HEK293 (cell line): Measurements from ENCODE around the gene CDCA5.

ENCODE experiments used
- CTCF ChIA-PET: fragments of 350-600 bp; formaldehyde crosslinking; extraction: SDS; loops from one replicate; lab custom pipeline; 2021; ENCODE audit warnings: antibody characterized with exemption; lab: Yijun Ruan, JAX
- POLR2A ChIA-PET: fragments of 300-600 bp; formaldehyde crosslinking; extraction: SDS; loops from one replicate; lab custom pipeline; 2020; ENCODE audit warnings: antibody characterized with exemption, inconsistent platforms; lab: Yijun Ruan, JAX
- H3K27ac ChIP-seq: fragments of 200-500 bp; sonication (Bioruptor generic); 2 replicates; pipeline ENCODE4 v1.5.1; 2014; ENCODE audit warnings: low read depth, low read length, control low read depth, inconsistent platforms; ENCODE audit errors: extremely low read depth
- H3K36me3 ChIP-seq, 2 experiments: fragments of 200-500 bp in 1 of 2; sonication (Bioruptor generic) in 1 of 2; 1 replicate in 1 of 2; 2 replicates in 1 of 2; pipeline ENCODE4 v1.5.1; 2014 to 2017; ENCODE audit warnings: inconsistent platforms in 2 of 2, low read length in 2 of 2; ENCODE audit not compliant: control insufficient read depth in 2 of 2, insufficient read depth in 1 of 2
- H3K4me1 ChIP-seq: fragments of 200-500 bp; sonication (Bioruptor generic); 2 replicates; pipeline ENCODE4 v1.5.1; 2014; ENCODE audit warnings: mild to moderate bottlenecking, low read length, inconsistent platforms; ENCODE audit not compliant: control insufficient read depth, insufficient read depth
- H3K4me3 ChIP-seq: 2 replicates; pipeline ENCODE4 v1.5.1; 2011; ENCODE audit warnings: low read depth, mild to moderate bottlenecking, control low read depth, low read length, moderate library complexity
- H3K9me3 ChIP-seq: fragments of 200-500 bp; sonication (Bioruptor generic); 2 replicates; pipeline ENCODE4 v1.5.1; 2014; ENCODE audit warnings: low read depth, low read length, inconsistent platforms; ENCODE audit not compliant: control insufficient read depth, insufficient read depth
- GFI1B ChIP-seq: fragments of 450-650 bp; formaldehyde crosslinking; IDR thresholded peaks from 2 replicates; pipeline ENCODE4 v1.5.1; 2016; ENCODE audit warnings: missing biosample characterization, missing genetic modification characterization
- HOXD13 ChIP-seq: sonication (generic); formaldehyde crosslinking; IDR thresholded peaks from 2 replicates; pipeline ENCODE4 v1.8.0; 2022; ENCODE audit warnings: missing genetic modification reagents, borderline replicate concordance
- KLF10 ChIP-seq: fragments of 450-650 bp; IDR thresholded peaks from 2 replicates; pipeline ENCODE4 v1.5.1; 2018; ENCODE audit warnings: missing biosample characterization, mild to moderate bottlenecking, missing genetic modification characterization
- KLF8 ChIP-seq: fragments of 450-650 bp; formaldehyde crosslinking; IDR thresholded peaks from 2 replicates; pipeline ENCODE4 v1.5.1; 2016; ENCODE audit warnings: missing biosample characterization, missing genetic modification characterization
- PATZ1 ChIP-seq: fragments of 450-650 bp; formaldehyde crosslinking; IDR thresholded peaks from 2 replicates; pipeline ENCODE4 v1.5.1; 2016; ENCODE audit warnings: missing biosample characterization, missing genetic modification characterization
- SALL2 ChIP-seq: fragments of 450-650 bp; formaldehyde crosslinking; IDR thresholded peaks from 2 replicates; pipeline ENCODE4 v1.5.0; 2017; ENCODE audit warnings: missing biosample characterization, mild to moderate bottlenecking, missing genetic modification characterization, borderline replicate concordance
- YY1 ChIP-seq: fragments of 450-650 bp; formaldehyde crosslinking; IDR thresholded peaks from 2 replicates; pipeline ENCODE4 v1.5.1; 2018; ENCODE audit warnings: missing biosample characterization, missing genetic modification characterization
- ZBTB17 ChIP-seq: fragments of 450-650 bp; formaldehyde crosslinking; IDR thresholded peaks from 2 replicates; pipeline ENCODE4 v1.5.1; 2016; ENCODE audit warnings: missing biosample characterization, missing genetic modification characterization
- ZEB2 ChIP-seq: fragments of 450-650 bp; formaldehyde crosslinking; IDR thresholded peaks from 2 replicates; pipeline ENCODE4 v1.5.1; 2016; ENCODE audit warnings: missing biosample characterization, missing genetic modification characterization
- ZNF10 ChIP-seq: fragments of 450-650 bp; formaldehyde crosslinking; IDR thresholded peaks from 2 replicates; pipeline ENCODE4 v1.5.1; 2017; ENCODE audit warnings: missing biosample characterization, missing genetic modification characterization
- ZNF140 ChIP-seq: fragments of 450-650 bp; formaldehyde crosslinking; IDR thresholded peaks from 2 replicates; pipeline ENCODE4 v1.5.1; 2016; ENCODE audit warnings: missing biosample characterization, missing genetic modification characterization
- ZNF169 ChIP-seq: fragments of 450-650 bp; formaldehyde crosslinking; IDR thresholded peaks from 2 replicates; pipeline ENCODE4 v1.5.1; 2016; ENCODE audit warnings: missing biosample characterization, missing genetic modification characterization
- ZNF19 ChIP-seq: fragments of 450-650 bp; formaldehyde crosslinking; IDR thresholded peaks from 2 replicates; pipeline ENCODE4; 2016; ENCODE audit warnings: missing biosample characterization, missing genetic modification characterization, low read depth
- ZNF248 ChIP-seq: fragments of 450-650 bp; formaldehyde crosslinking; IDR thresholded peaks from 2 replicates; pipeline ENCODE4 v1.5.1; 2017; ENCODE audit warnings: missing biosample characterization, missing genetic modification characterization
- ZNF433 ChIP-seq: fragments of 450-650 bp; formaldehyde crosslinking; IDR thresholded peaks from 2 replicates; pipeline ENCODE4 v1.5.1; 2016; ENCODE audit warnings: missing biosample characterization, missing genetic modification characterization, low read depth
- ZNF658 ChIP-seq: fragments of 450-650 bp; formaldehyde crosslinking; IDR thresholded peaks from 2 replicates; pipeline ENCODE4; 2016; ENCODE audit warnings: missing biosample characterization, missing genetic modification characterization
- ZNF76 ChIP-seq: fragments of 450-650 bp; formaldehyde crosslinking; IDR thresholded peaks from 2 replicates; pipeline ENCODE4; 2016; ENCODE audit warnings: low read depth, missing biosample characterization, missing genetic modification characterization, borderline replicate concordance
- ZNF791 ChIP-seq: fragments of 450-650 bp; formaldehyde crosslinking; IDR thresholded peaks from 2 replicates; pipeline ENCODE4 v1.5.1; 2016; ENCODE audit warnings: missing biosample characterization, missing genetic modification characterization
- ZSCAN16 ChIP-seq: fragments of 450-650 bp; formaldehyde crosslinking; IDR thresholded peaks from 2 replicates; pipeline ENCODE4 v1.5.1; 2016; ENCODE audit warnings: missing biosample characterization, missing genetic modification characterization
- TF ChIP-seq, protein P1 (sequence below): fragments of 450-650 bp; formaldehyde crosslinking; IDR thresholded peaks from 2 replicates; pipeline ENCODE4 v1.5.0; 2017; ENCODE audit warnings: missing biosample characterization, missing genetic modification characterization, borderline replicate concordance
- TF ChIP-seq, protein P2 (sequence below): fragments of 450-650 bp; formaldehyde crosslinking; IDR thresholded peaks from 2 replicates; pipeline ENCODE4; 2016; ENCODE audit warnings: missing biosample characterization, missing genetic modification characterization
- TF ChIP-seq, protein P3 (sequence below): fragments of 450-650 bp; formaldehyde crosslinking; IDR thresholded peaks from 2 replicates; pipeline ENCODE4 v1.5.1; 2016; ENCODE audit warnings: missing biosample characterization, missing genetic modification characterization

Gene CDCA5

GRCh38 chr11:65095974-65096806, 12.3 kb upstream of the CDCA5 start, which contains the start of gene VPS51 (continued):
- TF ChIP-seq KLF10 (peak; percentile 85; the same call in 1 of the 2 replicates), ZEB2 (tag by site-specific recombination) (peak; percentile 77; the same call in 1 of the 2 replicates), ZNF19 (tag by site-specific recombination) (0 out of 2 replicates have a peak, but pooled peaks have one; percentile 37), ZNF433 (no peak), ZSCAN16 (tag by site-specific recombination) (0 out of 2 replicates have a peak, but pooled peaks have one; percentile 21), SALL2 (tag by site-specific recombination) (peak; percentile 80; the same call in 1 of the 2 replicates), GFI1B (tag by site-specific recombination) (peak; percentile 32; the same call in 1 of the 2 replicates), PATZ1 (tag by site-specific recombination) (peak; percentile 73), ZNF76 (tag by site-specific recombination) (peak; percentile 88)
- TF ChIP-seq, protein P1, sequence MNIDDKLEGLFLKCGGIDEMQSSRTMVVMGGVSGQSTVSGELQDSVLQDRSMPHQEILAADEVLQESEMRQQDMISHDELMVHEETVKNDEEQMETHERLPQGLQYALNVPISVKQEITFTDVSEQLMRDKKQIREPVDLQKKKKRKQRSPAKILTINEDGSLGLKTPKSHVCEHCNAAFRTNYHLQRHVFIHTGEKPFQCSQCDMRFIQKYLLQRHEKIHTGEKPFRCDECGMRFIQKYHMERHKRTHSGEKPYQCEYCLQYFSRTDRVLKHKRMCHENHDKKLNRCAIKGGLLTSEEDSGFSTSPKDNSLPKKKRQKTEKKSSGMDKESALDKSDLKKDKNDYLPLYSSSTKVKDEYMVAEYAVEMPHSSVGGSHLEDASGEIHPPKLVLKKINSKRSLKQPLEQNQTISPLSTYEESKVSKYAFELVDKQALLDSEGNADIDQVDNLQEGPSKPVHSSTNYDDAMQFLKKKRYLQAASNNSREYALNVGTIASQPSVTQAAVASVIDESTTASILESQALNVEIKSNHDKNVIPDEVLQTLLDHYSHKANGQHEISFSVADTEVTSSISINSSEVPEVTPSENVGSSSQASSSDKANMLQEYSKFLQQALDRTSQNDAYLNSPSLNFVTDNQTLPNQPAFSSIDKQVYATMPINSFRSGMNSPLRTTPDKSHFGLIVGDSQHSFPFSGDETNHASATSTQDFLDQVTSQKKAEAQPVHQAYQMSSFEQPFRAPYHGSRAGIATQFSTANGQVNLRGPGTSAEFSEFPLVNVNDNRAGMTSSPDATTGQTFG (tag by site-specific recombination), result peak; percentile 88

GRCh38 chr11:65095427-65095826, 11.6 kb upstream of the CDCA5 start:
- no peak overlapping the region; the same call in 1 of the 2 replicates for H3K4me3 ChIP-seq
- no peak for TF ChIP-seq YY1
- no peak for TF ChIP-seq KLF8 (tag by site-specific recombination)
- TF ChIP-seq ZNF791 (tag by site-specific recombination), result no peak
- TF ChIP-seq ZNF248 (tag by site-specific recombination), result no peak
- TF ChIP-seq ZNF169, result no peak
- TF ChIP-seq, protein P2, sequence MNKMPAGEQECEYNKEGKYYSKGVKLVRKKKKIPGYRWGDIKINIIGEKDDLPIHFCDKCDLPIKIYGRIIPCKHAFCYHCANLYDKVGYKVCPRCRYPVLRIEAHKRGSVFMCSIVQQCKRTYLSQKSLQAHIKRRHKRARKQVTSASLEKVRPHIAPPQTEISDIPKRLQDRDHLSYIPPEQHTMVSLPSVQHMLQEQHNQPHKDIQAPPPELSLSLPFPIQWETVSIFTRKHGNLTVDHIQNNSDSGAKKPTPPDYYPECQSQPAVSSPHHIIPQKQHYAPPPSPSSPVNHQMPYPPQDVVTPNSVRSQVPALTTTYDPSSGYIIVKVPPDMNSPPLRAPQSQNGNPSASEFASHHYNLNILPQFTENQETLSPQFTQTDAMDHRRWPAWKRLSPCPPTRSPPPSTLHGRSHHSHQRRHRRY (tag by site-specific recombination), result no peak
- TF ChIP-seq, protein P3, sequence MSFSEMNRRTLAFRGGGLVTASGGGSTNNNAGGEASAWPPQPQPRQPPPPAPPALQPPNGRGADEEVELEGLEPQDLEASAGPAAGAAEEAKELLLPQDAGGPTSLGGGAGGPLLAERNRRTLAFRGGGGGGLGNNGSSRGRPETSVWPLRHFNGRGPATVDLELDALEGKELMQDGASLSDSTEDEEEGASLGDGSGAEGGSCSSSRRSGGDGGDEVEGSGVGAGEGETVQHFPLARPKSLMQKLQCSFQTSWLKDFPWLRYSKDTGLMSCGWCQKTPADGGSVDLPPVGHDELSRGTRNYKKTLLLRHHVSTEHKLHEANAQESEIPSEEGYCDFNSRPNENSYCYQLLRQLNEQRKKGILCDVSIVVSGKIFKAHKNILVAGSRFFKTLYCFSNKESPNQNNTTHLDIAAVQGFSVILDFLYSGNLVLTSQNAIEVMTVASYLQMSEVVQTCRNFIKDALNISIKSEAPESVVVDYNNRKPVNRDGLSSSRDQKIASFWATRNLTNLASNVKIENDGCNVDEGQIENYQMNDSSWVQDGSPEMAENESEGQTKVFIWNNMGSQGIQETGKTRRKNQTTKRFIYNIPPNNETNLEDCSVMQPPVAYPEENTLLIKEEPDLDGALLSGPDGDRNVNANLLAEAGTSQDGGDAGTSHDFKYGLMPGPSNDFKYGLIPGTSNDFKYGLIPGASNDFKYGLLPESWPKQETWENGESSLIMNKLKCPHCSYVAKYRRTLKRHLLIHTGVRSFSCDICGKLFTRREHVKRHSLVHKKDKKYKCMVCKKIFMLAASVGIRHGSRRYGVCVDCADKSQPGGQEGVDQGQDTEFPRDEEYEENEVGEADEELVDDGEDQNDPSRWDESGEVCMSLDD (tag by site-specific recombination), result no peak
- TF ChIP-seq ZBTB17 (tag by site-specific recombination), result no peak
- TF ChIP-seq ZNF658 (tag by site-specific recombination), result no peak
- TF ChIP-seq ZNF10 (tag by site-specific recombination), result no peak
- no peak for TF ChIP-seq HOXD13 (CRISPR knock-in tag)
- TF ChIP-seq ZNF140, result no peak
- H3K27ac ChIP-seq, result no peak overlapping the region
- no peaks in the 10 kb centered on the region for H3K9me3 ChIP-seq
- no peaks in the 10 kb centered on the region for H3K4me1 ChIP-seq
- H3K36me3 ChIP-seq, result peaks cover 0 to 8% of the 10 kb centered on the region in 2 experiments; a peak in 2 of 3 replicates
- ChIA-PET CTCF (interaction anchor here (1.8 kb wide), 1 partner anchor 15 kb away, joined by 8 read pairs; no protein-coding TSS in a partner anchor), POLR2A (interaction anchor here (0.8 to 2.6 kb wide), 9 partner anchors 10 to 317 kb away, joined by 3 to 24 read pairs (median 5); partner anchors contain the start of genes ARL2, CDCA5, SAC3D1 and SF1)
